Fibroblast of pulmonary artery (primary cell): ENCODE results near the gene CNTN4.

ENCODE experiments used
- DNase-seq: peaks from one replicate; pipeline ENCODE4 v3.0.0-alpha.2; 2010; ENCODE audit warnings: low read depth
- H3K4me3 ChIP-seq: replicated peaks from 2 replicates; pipeline ENCODE4 v1.5.1; 2011; ENCODE audit warnings: low read depth, mild to moderate bottlenecking, control low read depth, low read length, moderate library complexity
- TF ChIP-seq, protein P1 (sequence below): IDR thresholded peaks from 2 replicates; pipeline ENCODE4 v1.5.1; 2011; ENCODE audit warnings: mild to moderate bottlenecking, control low read depth, low read length, inconsistent platforms; ENCODE audit errors: missing control alignments

Gene CNTN4

GRCh38 chr3:2458816-2459215, 360.1 kb downstream of the CNTN4 start:
- H3K4me3 ChIP-seq: no peak overlapping the region
- DNase-seq: no peak
- TF ChIP-seq, protein P1, sequence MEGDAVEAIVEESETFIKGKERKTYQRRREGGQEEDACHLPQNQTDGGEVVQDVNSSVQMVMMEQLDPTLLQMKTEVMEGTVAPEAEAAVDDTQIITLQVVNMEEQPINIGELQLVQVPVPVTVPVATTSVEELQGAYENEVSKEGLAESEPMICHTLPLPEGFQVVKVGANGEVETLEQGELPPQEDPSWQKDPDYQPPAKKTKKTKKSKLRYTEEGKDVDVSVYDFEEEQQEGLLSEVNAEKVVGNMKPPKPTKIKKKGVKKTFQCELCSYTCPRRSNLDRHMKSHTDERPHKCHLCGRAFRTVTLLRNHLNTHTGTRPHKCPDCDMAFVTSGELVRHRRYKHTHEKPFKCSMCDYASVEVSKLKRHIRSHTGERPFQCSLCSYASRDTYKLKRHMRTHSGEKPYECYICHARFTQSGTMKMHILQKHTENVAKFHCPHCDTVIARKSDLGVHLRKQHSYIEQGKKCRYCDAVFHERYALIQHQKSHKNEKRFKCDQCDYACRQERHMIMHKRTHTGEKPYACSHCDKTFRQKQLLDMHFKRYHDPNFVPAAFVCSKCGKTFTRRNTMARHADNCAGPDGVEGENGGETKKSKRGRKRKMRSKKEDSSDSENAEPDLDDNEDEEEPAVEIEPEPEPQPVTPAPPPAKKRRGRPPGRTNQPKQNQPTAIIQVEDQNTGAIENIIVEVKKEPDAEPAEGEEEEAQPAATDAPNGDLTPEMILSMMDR: no peak

DNA sequence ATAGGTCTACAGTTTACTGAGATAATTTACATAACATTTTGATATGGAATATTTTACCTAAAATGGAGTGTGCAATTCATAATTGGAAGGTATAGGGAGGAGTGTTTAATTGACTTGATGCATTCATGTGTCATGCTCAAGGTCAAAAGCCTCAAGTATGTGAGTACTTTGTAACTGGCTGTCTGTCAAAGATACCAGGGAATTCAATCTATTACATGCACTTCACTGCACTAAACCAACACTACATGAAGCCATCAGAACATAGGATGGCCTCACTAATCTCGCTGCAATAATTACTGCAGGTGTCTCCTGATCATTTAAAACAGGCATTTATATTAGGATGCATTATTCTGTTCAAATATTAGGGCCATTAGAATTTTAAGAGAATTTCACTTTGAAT, 367.2 kb downstream of the CNTN4 start:
- H3K4me3 ChIP-seq: no peak overlapping the region
- no peak for DNase-seq
- TF ChIP-seq, protein P1: no peak

GRCh38 chr3:2468816-2469215, 370.1 kb downstream of the CNTN4 start:
- no peak for DNase-seq
- TF ChIP-seq, protein P1: no peak
- no peak overlapping the region for H3K4me3 ChIP-seq

DNA sequence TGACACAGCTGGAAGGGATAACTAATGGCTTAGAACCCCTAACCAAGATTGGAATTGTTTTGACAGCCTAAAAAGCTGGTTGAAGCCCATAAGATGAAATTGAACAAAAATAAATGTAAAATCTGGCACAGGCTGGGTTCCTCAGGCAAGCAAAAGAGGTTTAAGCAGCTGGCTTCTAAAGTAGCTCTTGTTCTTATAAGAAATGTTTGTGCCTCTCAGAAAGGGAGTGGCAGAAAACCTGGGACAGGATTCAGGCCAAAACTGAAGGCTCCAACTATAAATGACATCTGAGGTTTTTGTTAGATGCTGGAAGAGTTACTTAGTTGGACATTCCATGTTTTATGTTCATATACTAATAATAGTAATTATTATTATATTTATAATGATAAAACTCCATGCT, 378.3 kb downstream of the CNTN4 start:
- no peak overlapping the region for H3K4me3 ChIP-seq
- TF ChIP-seq, protein P1: no peak
- DNase-seq: no peak

- DNase-seq: no peak
- TF ChIP-seq, protein P1: no peak
- H3K4me3 ChIP-seq: no peak overlapping the region
Measured at GRCh38 chr3:2477620-2478019, 379.0 kb downstream of the CNTN4 start.

GRCh38 chr3:2484162-2485026, 385.7 kb downstream of the CNTN4 start:
- H3K4me3 ChIP-seq: no peak overlapping the region
- DNase-seq: no peak
- TF ChIP-seq, protein P1: no peak

GRCh38 chr3:2485027-2485375, 386.3 kb downstream of the CNTN4 start:
- TF ChIP-seq, protein P1: no peak
- no peak overlapping the region for H3K4me3 ChIP-seq
- no peak for DNase-seq
